Fibroblast of lung (primary cell): Measurements from ENCODE around the gene AP1G2. TPM values are rescaled to one million over a fixed set of nuclear protein-coding genes. Genes with fewer than 3 reads are reported as not detected.
"Not testable (repeated sequence)": the region's sequence is repeated elsewhere in the genome, so short reads cannot be mapped to it uniquely, and the experiment has no call there.

Experiments
- DNase-seq, 2 donors: peaks; one replicate each; pipeline versions ENCODE4 v3.0.0 to v3.0.0-alpha.2; 2010; ENCODE audit warnings: low read depth in 2 of 2
- H2AFZ ChIP-seq: 2 replicates; pipeline ENCODE4 v1.5.1; 2012; ENCODE audit warnings: low read length, control low read depth, inconsistent platforms
- H3K27ac ChIP-seq: 2 replicates; pipeline ENCODE4 v1.5.1; 2011; ENCODE audit warnings: low read length, control low read depth; ENCODE audit not compliant: insufficient read depth
- H3K27me3 ChIP-seq: 2 replicates; pipeline ENCODE4 v1.5.1; 2011; ENCODE audit warnings: mild to moderate bottlenecking, low read length; ENCODE audit not compliant: control insufficient read depth, insufficient read depth
- H3K36me3 ChIP-seq: 2 replicates; pipeline ENCODE4 v1.5.1; 2011; ENCODE audit warnings: low read length; ENCODE audit not compliant: control insufficient read depth, insufficient read depth
- H3K4me1 ChIP-seq: 2 replicates; pipeline ENCODE4 v1.5.1; 2011; ENCODE audit warnings: low read length; ENCODE audit not compliant: control insufficient read depth, insufficient read depth; ENCODE audit errors: extremely low read depth
- H3K4me2 ChIP-seq: 2 replicates; pipeline ENCODE4 v1.5.1; 2011; ENCODE audit warnings: low read length, control low read depth; ENCODE audit not compliant: insufficient read depth; ENCODE audit errors: extremely low read depth
- H3K4me3 ChIP-seq, 4 experiments: fragments of 200-600 bp in 1 of 4; sonication (generic) in 1 of 4; replicated peaks in 1 of 4; 2 replicates each; pipeline ENCODE4 v1.5.1; 2011 to 2016; ENCODE audit warnings: low read length in 4 of 4, low read depth in 3 of 4, mild to moderate bottlenecking in 3 of 4, control low read depth in 2 of 4, inconsistent platforms in 1 of 4, mixed read lengths in 1 of 4; ENCODE audit not compliant: insufficient read depth in 1 of 4; ENCODE audit errors: control extremely low read depth in 1 of 4
- H3K79me2 ChIP-seq: 2 replicates; pipeline ENCODE4 v1.5.1; 2012; ENCODE audit warnings: mild to moderate bottlenecking, low read length, inconsistent platforms; ENCODE audit not compliant: control insufficient read depth, insufficient read depth
- H3K9ac ChIP-seq: 2 replicates; pipeline ENCODE4 v1.5.1; 2011; ENCODE audit warnings: mild to moderate bottlenecking, low read length, control low read depth; ENCODE audit not compliant: insufficient read depth
- H3K9me3 ChIP-seq: 2 replicates; pipeline ENCODE4 v1.5.1; 2012; ENCODE audit warnings: low read depth, low read length; ENCODE audit not compliant: control insufficient read depth, insufficient read depth
- H4K20me1 ChIP-seq: 2 replicates; pipeline ENCODE4 v1.5.1; 2011; ENCODE audit warnings: low read length; ENCODE audit not compliant: control insufficient read depth, insufficient read depth; ENCODE audit errors: extremely low read depth
- CTCF ChIP-seq, 2 donors: IDR thresholded peaks in 1 of 2; conservative IDR thresholded peaks in 1 of 2; 1 replicate in 1 of 2; 2 replicates in 1 of 2; pipeline ENCODE4 v1.5.1; 2011 to 2012; ENCODE audit warnings: low read length in 2 of 2, control low read depth in 1 of 2, inconsistent platforms in 1 of 2, low read depth in 1 of 2, mild to moderate bottlenecking in 1 of 2
- EZH2 ChIP-seq: IDR thresholded peaks from 2 replicates; pipeline ENCODE4 v1.5.1; 2012; ENCODE audit warnings: low read length, control low read depth, mild to moderate bottlenecking; ENCODE audit errors: missing control alignments
- polyA plus RNA-seq, 2 donors: library from polyadenylated mRNA; depleted of rRNA in 1 of 2; stranded (reverse) in 1 of 2; unstranded in 1 of 2; fragments of >200 nt; gene quantifications; 2 replicates each; pipeline ENCODE4 v1.2.1, GENCODE V29; 2011 to 2012; ENCODE audit warnings: missing spikeins in 1 of 2
- total RNA-seq: library from RNA; depleted of rRNA; stranded (reverse); fragments of >200 nt; gene quantifications from 2 replicates; pipeline ENCODE4 v1.2.1, GENCODE V29; 2014

The AP1G2 gene
- total and polyA plus RNA-seq, 2 donors (not counting 1 experiment from before 2014, with no cell fraction given): 7.9 to 9.2 TPM

GRCh38 chr14:23590198-23590597 lies 22.6 kb upstream of the AP1G2 start:
- H4K20me1 ChIP-seq: no peaks in the 10 kb centered on the region
- no peak for TF ChIP-seq EZH2
- TF ChIP-seq CTCF (conservative IDR thresholded peaks at IDR 0.05 in 1 of 2, IDR thresholded peaks at IDR 0.05 in 1 of 2; ENCODE audit: low read depth in 1 of 2, low read length in 2 of 2): no peak

GRCh38 chr14:23589606-23590005 lies 22.0 kb upstream of the AP1G2 start:
- no peak for TF ChIP-seq CTCF (conservative IDR thresholded peaks at IDR 0.05 in 1 of 2, IDR thresholded peaks at IDR 0.05 in 1 of 2; ENCODE audit: low read depth in 1 of 2, low read length in 2 of 2)
- no peak for TF ChIP-seq EZH2
- Histone ChIP-seq H3K27me3 (no peaks in the 10 kb centered on the region), H3K9ac (no peak overlapping the region), H2AFZ (no peak overlapping the region), H3K79me2 (no peaks in the 10 kb centered on the region), H3K4me3 (no peak overlapping the region), H3K4me1 (peaks cover 2% of the 10 kb centered on the region), H4K20me1 (no peaks in the 10 kb centered on the region), H3K36me3 (no peaks in the 10 kb centered on the region), H3K27ac (no peak overlapping the region), H3K4me2 (no peak overlapping the region), H3K9me3 (no peaks in the 10 kb centered on the region)
- DNase-seq: no peak

More at GRCh38 chr14:23590198-23590597, 22.6 kb upstream of the AP1G2 start:
- Histone ChIP-seq H3K9me3 (no peaks in the 10 kb centered on the region), H3K36me3 (no peaks in the 10 kb centered on the region), H3K4me1 (peaks cover 2% of the 10 kb centered on the region), H3K4me2 (no peak overlapping the region), H3K4me3 (no peak overlapping the region), H3K9ac (no peak overlapping the region), H2AFZ (no peak overlapping the region), H3K27me3 (no peaks in the 10 kb centered on the region), H3K27ac (no peak overlapping the region), H3K79me2 (no peaks in the 10 kb centered on the region)
- no peak for DNase-seq

- Histone ChIP-seq H3K36me3 (no peaks in the 10 kb centered on the region), H2AFZ (no peak overlapping the region), H3K4me2 (no peak overlapping the region), H3K27ac (no peak overlapping the region), H3K79me2 (no peaks in the 10 kb centered on the region), H3K4me1 (peaks cover 2% of the 10 kb centered on the region), H3K4me3 (no peak overlapping the region), H3K27me3 (no peaks in the 10 kb centered on the region), H3K9ac (no peak overlapping the region), H4K20me1 (no peaks in the 10 kb centered on the region), H3K9me3 (no peaks in the 10 kb centered on the region)
- DNase-seq: peak; percentile 80
- no peak for TF ChIP-seq EZH2
- peak; percentile 51 to 74 for TF ChIP-seq CTCF (conservative IDR thresholded peaks at IDR 0.05 in 1 of 2, IDR thresholded peaks at IDR 0.05 in 1 of 2; ENCODE audit: low read depth in 1 of 2, low read length in 2 of 2)
These were observed 21.4 kb upstream of the AP1G2 start for GRCh38 chr14:23588884-23589598.

GRCh38 chr14:23584527-23585203 lies 17.1 kb upstream of the AP1G2 start:
- not testable (repeated sequence) for H3K4me1 ChIP-seq, H3K36me3 ChIP-seq, H3K9ac ChIP-seq, DNase-seq, H4K20me1 ChIP-seq, H2AFZ ChIP-seq, H3K4me2 ChIP-seq, H3K4me3 ChIP-seq, H3K79me2 ChIP-seq, H3K27ac ChIP-seq, H3K9me3 ChIP-seq, H3K27me3 ChIP-seq
